Brain pericyte (primary cell): ENCODE data around the gene SLC6A12.
A peak's percentile ranks its signal among the peaks of the same experiment; 100 is the strongest.

Experiments
- DNase-seq: peaks from one replicate; pipeline ENCODE4 v3.0.0-alpha.2; 2012; ENCODE audit warnings: low read depth, low spot score

Gene SLC6A12

GRCh38 chr12:234891-235415, 21.0 kb upstream of the SLC6A12 start:
- no peak for DNase-seq

GRCh38 chr12:234019-234418, 20.1 kb upstream of the SLC6A12 start:
- DNase-seq: no peak

DNA sequence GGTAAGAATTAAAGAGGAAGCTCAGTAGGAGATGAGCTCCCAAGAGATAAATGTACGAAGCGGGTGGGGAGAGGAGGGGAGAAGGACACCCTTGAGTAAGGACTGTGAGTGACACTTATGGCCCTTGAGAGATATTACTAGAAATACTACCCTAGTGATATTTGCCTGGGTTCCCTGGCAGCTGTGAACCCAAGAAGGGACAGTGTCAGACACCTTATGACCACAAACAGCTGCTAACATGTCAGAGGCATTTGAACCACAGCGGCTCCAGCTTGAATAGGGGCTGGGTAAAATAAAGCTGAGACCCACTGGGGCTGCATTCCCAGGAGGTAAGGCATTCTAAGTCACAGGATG, 19.6 kb upstream of the SLC6A12 start:
- DNase-seq: no peak

GRCh38 chr12:232731-233614, 19.0 kb upstream of the SLC6A12 start:
- no peak for DNase-seq

- no peak for DNase-seq
Measured at GRCh38 chr12:230925-231671, 17.1 kb upstream of the SLC6A12 start.

GRCh38 chr12:229441-230191, 15.7 kb upstream of the SLC6A12 start:
- DNase-seq: peak; percentile 73

DNA sequence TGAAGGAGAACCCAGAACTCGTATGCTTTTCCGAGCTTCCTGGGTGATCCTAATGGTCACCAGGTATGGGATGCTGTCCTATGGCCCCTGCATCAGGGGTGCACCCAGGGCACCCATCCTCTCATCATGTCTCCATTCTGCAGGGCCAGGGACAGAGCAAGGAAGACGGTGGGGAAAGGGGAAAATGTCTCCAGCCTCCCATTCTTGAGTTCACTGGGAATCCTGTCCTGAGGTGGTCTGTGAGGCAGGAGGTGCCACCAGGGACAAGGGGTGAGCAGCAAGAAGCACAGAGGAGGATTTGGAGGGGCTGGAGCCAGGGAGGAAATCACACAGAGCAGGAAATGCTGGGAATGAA, 14.9 kb upstream of the SLC6A12 start:
- no peak for DNase-seq

DNA sequence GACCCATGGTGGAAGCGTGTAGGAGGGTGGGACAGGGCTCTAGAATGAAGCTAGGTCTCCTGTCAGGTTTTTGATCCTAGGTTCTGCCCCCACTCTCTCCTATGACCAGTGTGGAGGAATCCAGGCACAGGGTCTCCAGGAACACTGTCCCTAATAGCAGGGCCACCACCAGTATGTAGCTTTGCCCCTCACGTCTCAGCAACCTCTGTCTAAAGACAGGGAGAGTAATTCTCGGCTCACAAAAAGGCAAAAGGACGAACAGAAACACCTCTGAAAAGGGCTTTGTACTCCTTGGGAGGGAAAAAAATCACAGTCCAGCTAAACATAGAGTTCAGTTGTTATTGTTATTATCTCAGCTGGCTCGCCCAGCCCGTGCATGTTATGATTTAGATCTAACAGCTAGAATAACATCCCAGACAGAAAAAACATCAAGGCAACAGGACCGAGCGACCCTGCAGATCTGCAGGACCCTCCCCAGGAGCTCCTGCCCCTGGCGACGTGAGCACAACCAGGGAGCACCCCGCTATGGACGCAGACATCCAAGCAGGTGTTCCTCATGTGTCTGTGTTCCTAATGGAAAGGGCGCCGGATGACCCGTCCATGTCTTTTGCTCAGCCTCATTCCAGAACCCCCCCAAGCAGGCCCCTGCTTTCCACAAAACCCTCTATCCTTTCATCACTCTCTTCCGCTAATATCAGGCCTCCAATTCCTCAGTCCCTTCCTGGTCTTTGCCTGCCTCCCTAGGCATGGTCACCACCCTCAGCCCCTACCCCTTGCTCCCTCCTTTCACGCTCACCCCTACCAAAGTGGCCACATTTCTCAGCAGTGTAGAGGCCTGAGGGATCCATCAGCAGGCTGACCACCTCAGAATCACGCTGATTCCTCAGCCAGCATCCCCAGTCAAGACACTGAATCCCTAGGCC, 14.2 kb upstream of the SLC6A12 start:
- peak; percentile 52 for DNase-seq

GRCh38 chr12:227286-227915, 13.4 kb upstream of the SLC6A12 start:
- no peak for DNase-seq

GRCh38 chr12:226401-226800, 12.4 kb upstream of the SLC6A12 start:
- DNase-seq: no peak

- DNase-seq: no peak
Measured at GRCh38 chr12:225012-225411, 11.1 kb upstream of the SLC6A12 start.

- DNase-seq: no peak
Measured at GRCh38 chr12:224330-224729, 10.4 kb upstream of the SLC6A12 start.

GRCh38 chr12:223841-224240, 9.9 kb upstream of the SLC6A12 start:
- DNase-seq: no peak

DNA sequence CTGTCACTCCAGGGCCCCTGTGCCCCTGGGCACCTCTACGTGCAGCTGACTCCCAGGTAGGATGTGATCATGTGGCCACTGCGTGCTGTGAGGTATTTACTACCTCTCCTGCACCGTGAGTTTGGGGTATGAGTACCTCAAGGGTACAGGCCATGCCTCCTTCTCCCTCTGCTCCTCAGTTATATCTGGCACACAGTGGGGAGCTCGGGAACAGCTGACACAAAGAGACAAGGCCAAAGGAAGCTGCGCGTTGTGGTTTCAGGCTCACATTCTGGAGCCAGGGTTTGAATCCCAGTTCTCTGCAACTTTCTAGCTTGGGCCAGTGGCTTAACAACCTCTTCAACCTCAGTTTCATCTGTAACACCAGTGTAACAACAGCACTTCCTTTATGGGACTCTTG, 7.8 kb upstream of the SLC6A12 start:
- no peak for DNase-seq

DNA sequence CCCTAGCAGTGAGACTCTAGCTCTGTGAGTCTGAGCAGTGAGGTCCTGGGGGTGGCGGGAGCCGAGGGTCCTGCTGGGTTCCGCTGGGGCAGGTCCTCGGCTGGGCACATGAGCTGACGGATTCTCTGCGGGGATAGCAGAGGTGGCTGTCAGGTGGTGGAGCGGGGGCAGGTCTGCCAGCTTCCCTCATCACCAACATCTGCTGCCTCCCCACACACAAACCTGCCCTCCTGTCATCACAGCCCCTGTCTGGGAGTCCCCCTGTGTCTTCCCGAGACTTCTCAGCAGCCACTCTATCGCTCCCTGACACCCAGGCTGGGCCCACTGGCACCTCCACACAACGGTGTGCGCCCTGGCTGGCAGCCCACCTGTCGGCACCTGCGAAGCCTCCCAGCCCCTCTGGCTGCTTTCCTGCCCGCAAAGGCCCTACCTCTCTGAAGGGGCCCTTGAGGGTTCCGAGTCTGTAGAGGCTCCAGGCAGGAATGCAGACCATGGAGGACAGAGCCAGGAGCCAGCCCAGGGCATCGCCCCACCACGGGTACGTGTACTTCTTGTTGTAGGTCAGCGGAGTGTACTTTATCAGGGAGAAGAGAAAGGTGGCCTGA, 7.1 kb upstream of the SLC6A12 start:
- no peak for DNase-seq

GRCh38 chr12:220491-220890, 6.5 kb upstream of the SLC6A12 start:
- peak; percentile 29 for DNase-seq

DNA sequence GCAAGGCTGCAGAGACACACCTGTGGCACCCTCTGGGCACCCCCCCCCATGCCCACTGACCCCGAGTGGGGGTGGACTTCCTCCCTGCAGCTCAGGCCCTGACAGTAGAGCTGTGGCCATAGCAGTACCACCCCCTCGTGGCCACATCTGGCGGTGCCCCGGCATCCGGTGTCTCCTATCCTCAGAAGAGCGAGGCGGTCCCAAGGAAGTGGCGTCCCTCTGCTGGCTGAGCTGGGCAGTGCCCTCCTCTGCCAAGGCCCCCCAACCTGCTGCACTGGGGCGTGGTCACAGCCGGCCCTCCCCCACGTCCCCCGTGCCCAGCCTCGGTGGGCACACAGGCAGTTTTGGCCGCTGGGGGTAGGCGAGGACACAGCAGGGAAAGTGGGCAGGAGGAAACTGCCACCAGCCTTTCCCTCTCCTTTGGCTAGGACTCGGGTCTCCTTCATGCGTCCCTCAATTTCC, 6.0 kb upstream of the SLC6A12 start:
- peak; percentile 18 for DNase-seq

DNA sequence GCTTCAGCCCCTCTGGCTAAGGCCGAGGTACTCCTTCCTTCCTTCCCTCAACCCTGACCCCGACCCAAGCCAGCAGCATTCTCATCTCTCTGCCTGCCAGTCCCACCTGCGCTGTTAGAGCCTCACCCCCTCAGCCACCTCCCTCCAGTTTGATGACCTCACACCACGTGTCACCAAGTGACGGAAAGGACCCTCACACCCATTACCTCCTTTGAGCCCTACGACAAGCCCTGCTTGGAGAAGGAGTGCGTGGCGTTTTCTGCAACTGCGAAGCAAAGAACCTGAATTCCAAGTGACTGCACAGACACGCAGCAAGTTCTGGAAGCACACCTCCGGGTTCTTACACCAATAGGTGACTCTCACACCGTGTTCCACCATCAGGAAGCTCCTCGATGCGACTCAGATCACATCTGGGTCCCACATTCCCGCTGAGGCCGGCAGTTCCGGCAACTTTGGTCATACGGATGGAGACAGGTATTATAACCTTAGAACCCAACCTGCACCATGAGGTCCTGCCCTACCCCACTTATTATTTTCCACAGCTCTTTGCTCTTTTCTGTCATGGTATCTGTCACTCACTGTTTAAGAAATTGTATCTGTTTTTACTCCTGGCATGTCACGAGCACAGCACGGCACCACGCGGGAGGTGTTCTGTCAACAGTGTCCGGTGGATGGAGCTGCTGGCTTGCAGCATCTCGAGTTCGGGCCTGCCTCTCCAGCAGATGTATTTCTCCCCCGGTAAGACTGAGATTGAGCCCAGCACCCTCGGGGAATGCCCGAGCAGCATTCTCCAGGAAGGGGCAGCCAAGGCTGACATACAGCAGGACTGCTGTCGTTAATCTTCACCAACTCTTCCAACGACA, 5.0 kb upstream of the SLC6A12 start:
- no peak for DNase-seq

- no peak for DNase-seq
Measured at GRCh38 chr12:218221-218620, 4.3 kb upstream of the SLC6A12 start.
